Peyer's patch (tissue), 4 donors: ENCODE data around the gene DNAJC7.

Experiments used
- POLR2A ChIP-seq, 2 donors: fragments of 450-650 bp; IDR thresholded peaks; one replicate each; pipeline ENCODE4 v1.5.1; 2017; ENCODE audit warnings: antibody characterized with exemption in 2 of 2, mild to moderate bottlenecking in 2 of 2, moderate library complexity in 2 of 2
- TF ChIP-seq, protein P1 (sequence below), 6 experiments: fragments of 450-650 bp in 4 of 6; fragments of 200-600 bp in 2 of 6; sonication (generic) in 1 of 6; IDR thresholded peaks; one replicate each; pipeline ENCODE4 v1.5.1; 2017 to 2019; ENCODE audit warnings: antibody characterized with exemption in 6 of 6, mild to moderate bottlenecking in 3 of 6, moderate library complexity in 1 of 6

DNA sequence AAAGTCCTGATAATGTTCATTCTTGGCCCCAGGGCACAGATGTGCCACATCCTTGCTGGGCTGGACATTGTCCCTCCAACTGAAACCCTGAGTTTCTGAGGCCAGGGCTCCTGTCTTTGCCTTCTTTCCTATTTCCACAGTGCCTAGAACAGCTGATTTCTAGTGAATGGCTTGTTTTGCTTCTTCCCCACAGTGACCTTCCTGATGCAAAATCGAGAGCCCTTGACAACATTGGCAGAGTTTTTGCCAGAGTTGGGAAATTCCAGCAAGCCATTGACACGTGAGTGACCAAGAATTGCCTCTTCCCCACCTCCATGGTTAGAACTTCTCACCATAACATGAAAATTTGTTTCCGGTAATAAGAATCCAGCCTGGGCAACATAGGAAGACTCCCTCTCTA is 72.3 kb downstream of the DNAJC7 start:
- no peak for TF ChIP-seq POLR2A (IDR thresholded peaks at IDR 0.05)
- TF ChIP-seq, protein P1, sequence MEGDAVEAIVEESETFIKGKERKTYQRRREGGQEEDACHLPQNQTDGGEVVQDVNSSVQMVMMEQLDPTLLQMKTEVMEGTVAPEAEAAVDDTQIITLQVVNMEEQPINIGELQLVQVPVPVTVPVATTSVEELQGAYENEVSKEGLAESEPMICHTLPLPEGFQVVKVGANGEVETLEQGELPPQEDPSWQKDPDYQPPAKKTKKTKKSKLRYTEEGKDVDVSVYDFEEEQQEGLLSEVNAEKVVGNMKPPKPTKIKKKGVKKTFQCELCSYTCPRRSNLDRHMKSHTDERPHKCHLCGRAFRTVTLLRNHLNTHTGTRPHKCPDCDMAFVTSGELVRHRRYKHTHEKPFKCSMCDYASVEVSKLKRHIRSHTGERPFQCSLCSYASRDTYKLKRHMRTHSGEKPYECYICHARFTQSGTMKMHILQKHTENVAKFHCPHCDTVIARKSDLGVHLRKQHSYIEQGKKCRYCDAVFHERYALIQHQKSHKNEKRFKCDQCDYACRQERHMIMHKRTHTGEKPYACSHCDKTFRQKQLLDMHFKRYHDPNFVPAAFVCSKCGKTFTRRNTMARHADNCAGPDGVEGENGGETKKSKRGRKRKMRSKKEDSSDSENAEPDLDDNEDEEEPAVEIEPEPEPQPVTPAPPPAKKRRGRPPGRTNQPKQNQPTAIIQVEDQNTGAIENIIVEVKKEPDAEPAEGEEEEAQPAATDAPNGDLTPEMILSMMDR (IDR thresholded peaks at IDR 0.05) = no peak
